Smooth muscle cell of bladder (primary cell): ENCODE results near the gene CSN2. TPM values are rescaled to one million over a fixed set of nuclear protein-coding genes. Genes with fewer than 3 reads are reported as not detected.

Experiments used
- total RNA-seq: library from RNA; depleted of rRNA; stranded (reverse); fragments of >200 nt; gene quantifications from 2 replicates; pipeline ENCODE4 v1.2.3, GENCODE V29; 2014

The CSN2 gene
- total RNA-seq: not detected in 2 replicates

GRCh38 chr4:69965628-69966027 is at the start of gene CSN2:
Gene CSN2, minus strand, starts transcription at chr4:69965728. Its CDS starts 4,733 bp downstream, at chr4:69960995.

GRCh38 chr4:69995526-69996016 is 30.0 kb upstream of the CSN2 start, which contains the start of gene STATH:
Gene STATH, plus strand, starts transcription at chr4:69995966. Its CDS starts 2,472 bp downstream, at chr4:69998438.

GRCh38 chr4:69930768-69931167 is 34.8 kb downstream of the CSN2 start, which contains the start of gene CSN1S1:
Gene CSN1S1, plus strand, starts transcription at chr4:69931068. Its CDS starts 1,488 bp downstream, at chr4:69932556.

Other genes starting within 250 kb of the CSN2 start
- under 0.01 and 0.14 TPM in 2 replicates for gene SULT1B1, start 205.1 kb downstream of the CSN2 start, total RNA-seq
- gene SULT1E1, start 105.6 kb downstream of the CSN2 start, total RNA-seq: 0.09 and 0.14 TPM in 2 replicates
- gene CSN1S1, start 34.7 kb downstream of the CSN2 start, total RNA-seq: not detected in 2 replicates
- gene STATH, start 30.2 kb upstream of the CSN2 start, total RNA-seq: 0.14 TPM in 1 of 2 replicates, not detected in the other
- gene HTN3, start 62.7 kb upstream of the CSN2 start, total RNA-seq: not detected in 2 replicates
- gene HTN1, start 84.7 kb upstream of the CSN2 start, total RNA-seq: not detected in 2 replicates
- gene PRR27, start 188.5 kb upstream of the CSN2 start, total RNA-seq: not detected in 2 replicates
- gene ODAM, start 230.0 kb upstream of the CSN2 start, total RNA-seq: not detected in 2 replicates